ENCODE measurements around the gene CATSPER4. TPM values are rescaled to one million over a fixed set of nuclear protein-coding genes. Genes with fewer than 3 reads are reported as not detected.

The CATSPER4 gene
- total RNA-seq, 1 experiment from 2014 or later: not detected

DNA sequence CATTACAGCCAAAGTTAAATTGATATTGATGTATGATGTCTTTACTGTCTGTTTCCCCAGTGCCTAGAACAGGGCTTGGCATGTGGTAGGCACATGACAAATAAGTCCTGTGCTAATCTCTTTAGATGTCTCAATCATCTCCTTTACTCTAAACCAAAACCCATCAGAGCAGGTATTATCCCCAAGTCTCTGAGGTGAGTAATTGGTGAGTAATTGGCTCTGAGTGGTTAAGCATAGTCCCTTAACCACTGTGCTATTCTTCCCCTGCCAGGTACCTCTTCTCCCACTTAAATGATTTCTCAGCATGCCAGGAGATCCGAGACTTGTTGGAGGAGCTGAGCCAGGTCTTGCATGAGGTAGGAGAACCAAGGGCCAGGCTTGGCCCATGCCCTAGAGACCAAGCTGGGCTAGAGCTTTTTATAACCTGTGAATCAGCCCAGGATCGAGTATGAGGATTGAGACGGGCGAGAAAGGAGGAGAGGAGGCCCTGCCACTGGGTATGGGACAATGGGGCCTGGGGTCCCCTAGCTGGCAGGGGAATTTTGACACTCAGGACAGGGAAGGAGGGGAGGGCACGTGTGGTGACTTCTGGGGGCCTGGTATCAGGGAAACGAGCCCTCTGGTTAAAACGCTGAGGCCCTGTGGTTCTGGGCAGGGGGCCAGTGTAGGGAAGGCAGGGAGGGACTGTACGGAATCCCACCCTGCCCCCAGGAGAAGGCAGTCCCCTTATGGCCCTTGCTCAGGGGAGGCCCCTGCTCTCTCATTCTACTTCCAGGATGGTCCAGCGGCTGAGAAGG, 8.6 kb upstream of the CATSPER4 start:
- Histone ChIP-seq H3K18ac (ENCODE audit: insufficient read length, low read depth, low read length) (no peak overlapping the region), H3K4me1 (ENCODE audit: insufficient read depth, low read length) (no peaks in the 10 kb centered on the region), H3K56ac (ENCODE audit: insufficient read length, low read depth, low read length) (no peak overlapping the region), H3K4me2 (ENCODE audit: insufficient read depth, insufficient read length, low read length) (no peak overlapping the region), H3T11ph (ENCODE audit: low read length) (no peak overlapping the region), H3K27ac (ENCODE audit: insufficient read length, low read depth, low read length) (no peak overlapping the region), H3K14ac (ENCODE audit: insufficient read depth, low read length) (no peak overlapping the region), H3K79me1 (ENCODE audit: insufficient read depth, low read depth, low read length, poor library complexity, severe bottlenecking) (no peaks in the 10 kb centered on the region), H3K79me2 (ENCODE audit: insufficient read depth, low read length) (no peaks in the 10 kb centered on the region), H3K27me3 (ENCODE audit: insufficient read depth, low read length) (no peaks in the 10 kb centered on the region), H3K4ac (ENCODE audit: low read depth, low read length) (no peak overlapping the region), H4K8ac (replicated peaks; ENCODE audit: insufficient read length, low read depth, low read length) (no peak overlapping the region), H2AFZ (ENCODE audit: low read length) (no peak overlapping the region), H2BK15ac (ENCODE audit: low read depth, low read length) (no peak overlapping the region), H3K9ac (ENCODE audit: extremely low read depth, insufficient read length, low read length) (no peak overlapping the region), H2AK5ac (ENCODE audit: insufficient read length, low read length) (no peak overlapping the region), H2BK5ac (ENCODE audit: insufficient read length, low read length) (no peak overlapping the region), H4K5ac (ENCODE audit: insufficient read length, low read depth, low read length) (no peak overlapping the region), H4K20me1 (ENCODE audit: control insufficient read depth, insufficient read depth, insufficient read length) (no peaks in the 10 kb centered on the region), H2BK12ac (ENCODE audit: insufficient read length, low read depth, low read length) (no peak overlapping the region), H3K23ac (ENCODE audit: insufficient read length, low read depth, low read length) (no peak overlapping the region), H2BK20ac (ENCODE audit: low read depth, low read length, poor library complexity, severe bottlenecking) (no peak overlapping the region), H3K9me3 (ENCODE audit: control insufficient read depth, low read depth, low read length) (no peaks in the 10 kb centered on the region), H2BK120ac (ENCODE audit: low read depth, low read length, poor library complexity, severe bottlenecking) (no peak overlapping the region), H3K23me2 (ENCODE audit: insufficient read length, low read depth, low read length, poor library complexity, severe bottlenecking) (no peaks in the 10 kb centered on the region), H4K91ac (ENCODE audit: insufficient read length, low read depth, low read length) (no peak overlapping the region)
- WGBS (ENCODE audit: extremely low coverage, insufficient read length, low lambda C conversion rate): no CpG with 5 or more reads among the region's 9 CpGs
- Mint-ChIP-seq H3K4me1 (peaks cover 3 to 11% of the 10 kb centered on the region in 2 experiments; a peak in 3 of 4 replicates), H3K27ac (no peak overlapping the region), H3K27me3 (ENCODE audit: low read depth) (no peaks in the 10 kb centered on the region), H3K36me3 (ENCODE audit: insufficient read depth in 1 of 3, low read depth in 3 of 3) (peaks cover 0 to 31% (median 20%) of the 10 kb centered on the region in 3 experiments; a peak in 4 of 7 replicates), H3K9me3 (no peaks in the 10 kb centered on the region), H3K4me3 (no peak overlapping the region)
- DNase-seq: no peak
- TF ChIP-seq, protein P1, sequence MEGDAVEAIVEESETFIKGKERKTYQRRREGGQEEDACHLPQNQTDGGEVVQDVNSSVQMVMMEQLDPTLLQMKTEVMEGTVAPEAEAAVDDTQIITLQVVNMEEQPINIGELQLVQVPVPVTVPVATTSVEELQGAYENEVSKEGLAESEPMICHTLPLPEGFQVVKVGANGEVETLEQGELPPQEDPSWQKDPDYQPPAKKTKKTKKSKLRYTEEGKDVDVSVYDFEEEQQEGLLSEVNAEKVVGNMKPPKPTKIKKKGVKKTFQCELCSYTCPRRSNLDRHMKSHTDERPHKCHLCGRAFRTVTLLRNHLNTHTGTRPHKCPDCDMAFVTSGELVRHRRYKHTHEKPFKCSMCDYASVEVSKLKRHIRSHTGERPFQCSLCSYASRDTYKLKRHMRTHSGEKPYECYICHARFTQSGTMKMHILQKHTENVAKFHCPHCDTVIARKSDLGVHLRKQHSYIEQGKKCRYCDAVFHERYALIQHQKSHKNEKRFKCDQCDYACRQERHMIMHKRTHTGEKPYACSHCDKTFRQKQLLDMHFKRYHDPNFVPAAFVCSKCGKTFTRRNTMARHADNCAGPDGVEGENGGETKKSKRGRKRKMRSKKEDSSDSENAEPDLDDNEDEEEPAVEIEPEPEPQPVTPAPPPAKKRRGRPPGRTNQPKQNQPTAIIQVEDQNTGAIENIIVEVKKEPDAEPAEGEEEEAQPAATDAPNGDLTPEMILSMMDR (conservative IDR thresholded peaks at IDR 0.05): no peak
